ENCODE results near the gene CEP120. TPM values are rescaled to one million over a fixed set of nuclear protein-coding genes. Genes with fewer than 3 reads are reported as not detected.

Gene CEP120
- total RNA-seq, 1 donor from 2014 or later = 14.4 TPM

DNA sequence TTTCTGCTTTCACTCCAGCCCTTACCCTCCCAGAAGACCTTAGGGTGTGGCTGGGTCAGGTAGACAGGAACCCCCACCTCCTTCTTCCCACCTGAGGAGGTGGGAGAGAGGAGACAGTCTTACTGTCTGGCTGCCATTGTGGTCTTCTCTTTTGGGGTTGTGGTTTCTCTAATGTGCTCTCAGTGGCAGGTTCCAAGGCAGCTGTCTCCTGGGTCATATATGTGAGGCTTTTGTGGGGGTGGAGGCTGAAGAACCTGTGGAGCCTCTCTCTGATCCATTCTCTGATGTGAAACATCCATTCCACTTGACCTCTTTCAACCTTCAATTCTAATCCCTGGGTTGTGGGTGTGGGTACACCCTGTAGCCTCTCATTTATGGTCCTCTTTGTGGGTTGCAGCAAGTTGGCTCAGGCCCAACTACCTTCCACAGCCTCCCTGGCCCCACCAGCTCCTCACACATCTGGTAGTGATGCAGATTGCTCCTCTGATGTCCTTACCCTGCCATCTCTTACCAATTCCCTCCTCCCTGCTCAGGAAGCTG, 118.4 kb downstream of the CEP120 start:
- TF ChIP-seq, protein P1, sequence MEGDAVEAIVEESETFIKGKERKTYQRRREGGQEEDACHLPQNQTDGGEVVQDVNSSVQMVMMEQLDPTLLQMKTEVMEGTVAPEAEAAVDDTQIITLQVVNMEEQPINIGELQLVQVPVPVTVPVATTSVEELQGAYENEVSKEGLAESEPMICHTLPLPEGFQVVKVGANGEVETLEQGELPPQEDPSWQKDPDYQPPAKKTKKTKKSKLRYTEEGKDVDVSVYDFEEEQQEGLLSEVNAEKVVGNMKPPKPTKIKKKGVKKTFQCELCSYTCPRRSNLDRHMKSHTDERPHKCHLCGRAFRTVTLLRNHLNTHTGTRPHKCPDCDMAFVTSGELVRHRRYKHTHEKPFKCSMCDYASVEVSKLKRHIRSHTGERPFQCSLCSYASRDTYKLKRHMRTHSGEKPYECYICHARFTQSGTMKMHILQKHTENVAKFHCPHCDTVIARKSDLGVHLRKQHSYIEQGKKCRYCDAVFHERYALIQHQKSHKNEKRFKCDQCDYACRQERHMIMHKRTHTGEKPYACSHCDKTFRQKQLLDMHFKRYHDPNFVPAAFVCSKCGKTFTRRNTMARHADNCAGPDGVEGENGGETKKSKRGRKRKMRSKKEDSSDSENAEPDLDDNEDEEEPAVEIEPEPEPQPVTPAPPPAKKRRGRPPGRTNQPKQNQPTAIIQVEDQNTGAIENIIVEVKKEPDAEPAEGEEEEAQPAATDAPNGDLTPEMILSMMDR (conservative IDR thresholded peaks at IDR 0.05; ENCODE audit: low read depth, low read length) = no peak
- no peak overlapping the region for H3K4me3 ChIP-seq (ENCODE audit: low read depth, low read length)
- DNase-seq (ENCODE audit: low read depth) = no peak

DNA sequence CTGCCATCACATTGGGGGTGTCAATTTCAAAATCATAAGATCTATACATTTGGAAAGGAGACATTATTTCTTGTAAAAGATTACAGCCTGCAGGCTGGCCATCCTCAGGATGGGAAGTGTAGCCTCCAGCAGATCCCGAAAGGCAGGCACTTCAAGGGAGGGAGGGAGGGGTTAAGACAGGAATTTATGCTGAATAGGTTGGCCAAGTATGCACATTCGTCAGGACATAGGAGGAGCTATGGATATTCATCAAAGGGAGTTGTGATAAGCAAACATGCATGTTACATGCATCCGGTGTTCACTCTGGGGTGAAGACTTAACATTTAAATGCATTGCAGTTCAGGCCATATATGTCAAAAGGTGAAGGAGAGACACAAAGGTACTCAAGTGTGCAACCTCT, 119.4 kb downstream of the CEP120 start:
- no peak overlapping the region for H3K4me3 ChIP-seq (ENCODE audit: low read depth, low read length)
- TF ChIP-seq, protein P1 (conservative IDR thresholded peaks at IDR 0.05; ENCODE audit: low read depth, low read length) = no peak
- no peak for DNase-seq (ENCODE audit: low read depth)

- DNase-seq (ENCODE audit: low read depth) = no peak
- TF ChIP-seq, protein P1 (conservative IDR thresholded peaks at IDR 0.05; ENCODE audit: low read depth, low read length) = no peak
- H3K4me3 ChIP-seq (ENCODE audit: low read depth, low read length) = no peak overlapping the region
Measured at GRCh38 chr5:123300266-123300665, 122.9 kb downstream of the CEP120 start.

- no peak overlapping the region for H3K4me3 ChIP-seq (ENCODE audit: low read depth, low read length)
- DNase-seq (ENCODE audit: low read depth) = no peak
- TF ChIP-seq, protein P1 (conservative IDR thresholded peaks at IDR 0.05; ENCODE audit: low read depth, low read length) = no peak
Measured at GRCh38 chr5:123299136-123299535, 124.1 kb downstream of the CEP120 start.

DNA sequence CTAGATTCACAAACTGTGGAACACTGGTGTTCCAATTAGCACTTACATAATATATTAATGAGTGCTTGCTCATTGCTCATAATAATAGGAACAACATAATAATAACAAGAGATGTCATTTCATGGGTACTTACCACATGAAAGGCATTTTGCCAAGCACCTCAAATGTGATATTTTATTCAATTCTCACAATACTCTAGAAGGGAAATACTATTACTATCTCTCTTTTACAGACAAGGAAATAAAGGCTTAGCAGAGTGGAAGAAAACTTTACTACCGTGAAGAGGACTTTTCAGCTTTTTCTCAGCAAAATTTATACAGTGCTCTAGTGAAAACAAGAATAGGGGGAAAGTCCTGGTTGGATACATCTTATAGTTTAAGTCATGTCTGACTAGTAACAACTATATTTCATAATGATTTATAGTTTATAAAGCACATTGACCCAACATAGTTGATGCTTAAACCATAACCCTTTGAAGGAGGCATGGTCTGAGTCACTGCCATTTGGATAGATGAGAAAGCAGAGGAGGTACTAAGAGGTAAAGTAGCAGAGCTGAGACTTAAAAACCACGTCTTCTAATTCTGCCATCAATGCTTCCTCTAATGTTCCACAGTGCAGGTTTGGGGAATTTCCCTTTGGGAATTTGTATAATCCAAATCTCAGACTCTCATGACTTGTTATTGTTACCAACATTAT, 124.7 kb downstream of the CEP120 start:
- H3K4me3 ChIP-seq (ENCODE audit: low read depth, low read length) = no peak overlapping the region
- TF ChIP-seq, protein P1 (conservative IDR thresholded peaks at IDR 0.05; ENCODE audit: low read depth, low read length) = no peak
- DNase-seq (ENCODE audit: low read depth) = no peak

DNA sequence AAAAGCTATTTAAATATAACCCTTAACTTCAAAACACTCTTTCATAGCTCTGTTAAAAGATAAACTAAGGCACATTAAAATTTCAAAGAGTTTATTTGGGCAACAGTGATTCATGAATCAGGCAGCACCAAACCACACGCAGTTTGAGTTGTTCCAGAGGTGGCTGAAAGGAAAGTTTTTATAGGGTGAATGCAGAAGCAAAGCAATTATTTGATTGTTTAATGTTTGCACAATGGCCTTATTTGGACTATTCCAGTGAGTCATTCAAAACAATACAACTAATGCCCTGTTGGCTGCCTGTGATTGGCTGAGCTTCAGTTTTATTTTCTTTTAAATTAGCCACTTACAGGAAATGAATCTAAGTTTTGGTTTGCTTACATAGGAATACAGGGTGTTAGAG, 125.3 kb downstream of the CEP120 start:
- TF ChIP-seq, protein P1 (conservative IDR thresholded peaks at IDR 0.05; ENCODE audit: low read depth, low read length) = no peak
- no peak for DNase-seq (ENCODE audit: low read depth)
- no peak overlapping the region for H3K4me3 ChIP-seq (ENCODE audit: low read depth, low read length)
